H1 (cell line): ENCODE data around the gene WBP11. TPM values are rescaled to one million over a fixed set of nuclear protein-coding genes. Genes with fewer than 3 reads are reported as not detected.

Source experiments
- CTCF ChIA-PET: fragments of 300-600 bp; sonication (Branson Sonifier 250); formaldehyde crosslinking; loops from one replicate; lab custom pipeline; 2021; ENCODE audit not compliant: partially characterized antibody; lab: Charles Lee
- POLR2A ChIA-PET: fragments of 300-600 bp; sonication (Branson Sonifier 250); formaldehyde crosslinking; loops from one replicate; lab custom pipeline; 2021; ENCODE audit warnings: inconsistent platforms; ENCODE audit not compliant: partially characterized antibody; lab: Charles Lee
- DNase-seq, 2 experiments: peaks; one replicate each; pipeline versions ENCODE4 v3.0.0 to v3.0.0-alpha.2; 2010 to 2022; ENCODE audit warnings: low spot score in 2 of 2, low read depth in 1 of 2, mixed read lengths in 1 of 2
- FAIRE-seq: peaks from 2 replicates; lab custom pipeline; 2011; peaks lifted over from hg19 to GRCh38; lab: Jason Lieb, UNC
- H2AFZ ChIP-seq: 2 replicates; pipeline ENCODE4 v1.8.1; 2012; ENCODE audit warnings: low read length, inconsistent platforms
- H2AK5ac ChIP-seq: 2 replicates; pipeline ENCODE4 v1.6.1; 2013; ENCODE audit warnings: low read depth, low read length
- H2BK120ac ChIP-seq: replicated peaks from 2 replicates; pipeline ENCODE3; 2013; ENCODE audit warnings: low read depth, low read length, inconsistent platforms
- H2BK12ac ChIP-seq: 2 replicates; pipeline ENCODE4 v1.6.1; 2013; ENCODE audit warnings: low read depth, low read length
- H2BK15ac ChIP-seq: 2 replicates; pipeline ENCODE4 v1.6.1; 2013; ENCODE audit warnings: low read length
- H2BK20ac ChIP-seq: 2 replicates; pipeline ENCODE4 v1.6.1; 2013; ENCODE audit warnings: low read length
- H2BK5ac ChIP-seq: 2 replicates; pipeline ENCODE4 v1.6.1; 2013; ENCODE audit warnings: low read depth, low read length
- H3K14ac ChIP-seq: 2 replicates; pipeline ENCODE4 v1.6.1; 2013; ENCODE audit warnings: inconsistent platforms; ENCODE audit not compliant: insufficient read length
- H3K18ac ChIP-seq: 2 replicates; pipeline ENCODE4 v1.6.1; 2013; ENCODE audit warnings: low read length; ENCODE audit errors: extremely low read depth
- H3K23ac ChIP-seq: 2 replicates; pipeline ENCODE4 v1.6.1; 2013; ENCODE audit warnings: inconsistent platforms; ENCODE audit not compliant: insufficient read length
- H3K23me2 ChIP-seq: 2 replicates; pipeline ENCODE4 v1.6.1; 2013; ENCODE audit warnings: low read depth, low read length
- H3K27ac ChIP-seq: 2 replicates; pipeline ENCODE4 v1.6.1; 2011; ENCODE audit warnings: low read depth, low read length, inconsistent platforms
- H3K27me3 ChIP-seq, 4 experiments: replicated peaks in 1 of 4; 1 replicate in 1 of 4; 2 replicates in 3 of 4; pipeline versions ENCODE4 v1.6.1 to v1.8.1; 2011 to 2013; ENCODE audit warnings: low read length in 3 of 4, mild to moderate bottlenecking in 3 of 4, inconsistent platforms in 2 of 4, mixed read lengths in 2 of 4, moderate library complexity in 1 of 4; ENCODE audit not compliant: control insufficient read depth in 3 of 4, insufficient read depth in 3 of 4; ENCODE audit errors: extremely low read depth in 1 of 4
- H3K36me3 ChIP-seq, 4 experiments: 2 replicates each; pipeline versions ENCODE4 v1.6.1 to v1.8.1; 2011 to 2013; ENCODE audit warnings: mild to moderate bottlenecking in 4 of 4, low read length in 3 of 4, moderate library complexity in 2 of 4, control low read depth in 1 of 4, inconsistent platforms in 1 of 4; ENCODE audit not compliant: insufficient read depth in 4 of 4, control insufficient read depth in 2 of 4
- H3K4ac ChIP-seq: replicated peaks from 2 replicates; pipeline ENCODE3; 2013; ENCODE audit warnings: low read length, low read depth, mixed read lengths, inconsistent platforms; ENCODE audit not compliant: insufficient read length
- H3K4me1 ChIP-seq, 4 experiments: replicated peaks in 1 of 4; 1 replicate in 1 of 4; 2 replicates in 3 of 4; pipeline versions ENCODE4 v1.6.1 to v1.8.1; 2011 to 2013; ENCODE audit warnings: low read length in 3 of 4, inconsistent platforms in 2 of 4, mixed read lengths in 1 of 4; ENCODE audit not compliant: insufficient read depth in 4 of 4, control insufficient read depth in 3 of 4
- H3K4me2 ChIP-seq, 2 experiments: 2 replicates each; pipeline versions ENCODE4 v1.6.1 to v1.8.1; 2011 to 2013; ENCODE audit warnings: low read depth in 2 of 2, low read length in 2 of 2, control low read depth in 1 of 2, inconsistent platforms in 1 of 2, mild to moderate bottlenecking in 1 of 2; ENCODE audit not compliant: insufficient read depth in 1 of 2
- H3K4me3 ChIP-seq, 4 experiments: fragments of 200-600, 300-600 bp in 1 of 4; sonication (generic), shearing (Covaris generic), sonication (Bioruptor Twin) in 1 of 4; 2 replicates each; pipeline versions ENCODE4 v1.5.1 to v1.8.1; 2011 to 2016; ENCODE audit warnings: low read length in 4 of 4, low read depth in 3 of 4, control low read depth in 2 of 4, inconsistent platforms in 2 of 4, mild to moderate bottlenecking in 2 of 4, mixed read lengths in 1 of 4, moderate library complexity in 1 of 4; ENCODE audit not compliant: insufficient read depth in 2 of 4; ENCODE audit errors: extremely low read depth in 1 of 4
- H3K56ac ChIP-seq: replicated peaks from 2 replicates; pipeline ENCODE3; 2013; ENCODE audit warnings: low read depth, mild to moderate bottlenecking, mixed read lengths, low read length, inconsistent platforms; ENCODE audit not compliant: insufficient read length
- H3K79me1 ChIP-seq: 2 replicates; pipeline ENCODE4 v1.6.1; 2013; ENCODE audit warnings: low read depth, low read length, control low read depth
- H3K79me2 ChIP-seq, 2 experiments: 2 replicates each; pipeline versions ENCODE4 v1.6.1 to v1.8.1; 2012 to 2013; ENCODE audit warnings: low read length in 2 of 2, mild to moderate bottlenecking in 2 of 2, inconsistent platforms in 1 of 2; ENCODE audit not compliant: insufficient read depth in 2 of 2, control insufficient read depth in 1 of 2
- H3K9ac ChIP-seq, 4 experiments: replicated peaks in 1 of 4; 1 replicate in 1 of 4; 2 replicates in 3 of 4; pipeline versions ENCODE4 v1.6.1 to v1.8.1; 2011 to 2013; ENCODE audit warnings: low read depth in 3 of 4, low read length in 3 of 4, control low read depth in 2 of 4, mild to moderate bottlenecking in 2 of 4, moderate library complexity in 2 of 4, inconsistent platforms in 1 of 4; ENCODE audit errors: extremely low read depth in 1 of 4
- H3K9me3 ChIP-seq, 2 experiments: 2 replicates each; pipeline versions ENCODE4 v1.6.1 to v1.8.1; 2012 to 2013; ENCODE audit warnings: mild to moderate bottlenecking in 2 of 2, moderate library complexity in 2 of 2, control low read depth in 1 of 2, inconsistent platforms in 1 of 2, low read depth in 1 of 2, low read length in 1 of 2, mixed read lengths in 1 of 2; ENCODE audit not compliant: insufficient read depth in 2 of 2
- H4K20me1 ChIP-seq, 2 experiments: replicated peaks in 1 of 2; 2 replicates each; pipeline versions ENCODE3 to v1.8.1; 2011 to 2013; ENCODE audit warnings: inconsistent platforms in 2 of 2, low read length in 2 of 2, mild to moderate bottlenecking in 1 of 2; ENCODE audit not compliant: insufficient read depth in 2 of 2, control insufficient read depth in 1 of 2
- H4K5ac ChIP-seq: 2 replicates; pipeline ENCODE4 v1.6.1; 2013; ENCODE audit warnings: low read length, low read depth, mixed read lengths, inconsistent platforms; ENCODE audit not compliant: insufficient read length
- H4K8ac ChIP-seq: 2 replicates; pipeline ENCODE4 v1.8.0; 2013; ENCODE audit warnings: mild to moderate bottlenecking, moderate library complexity, low read length, inconsistent platforms; ENCODE audit not compliant: insufficient read depth; ENCODE audit errors: extremely low read depth
- H4K91ac ChIP-seq: replicated peaks from 2 replicates; pipeline ENCODE3; 2013; ENCODE audit warnings: low read length, mixed read lengths, inconsistent platforms; ENCODE audit not compliant: insufficient read length
- FOSL1 ChIP-seq: IDR thresholded peaks from 2 replicates; pipeline ENCODE4 v1.6.1; 2011; ENCODE audit warnings: mild to moderate bottlenecking, low read depth, low read length, moderate library complexity; ENCODE audit not compliant: insufficient read depth
- GABPA ChIP-seq: IDR thresholded peaks from 2 replicates; pipeline ENCODE4 v1.6.1; 2011; ENCODE audit warnings: mild to moderate bottlenecking, low read length, moderate library complexity, borderline replicate concordance; ENCODE audit not compliant: insufficient read depth
- KDM4A ChIP-seq: IDR thresholded peaks from one replicate; pipeline ENCODE4 v1.7.1; 2012; ENCODE audit warnings: low read depth, mild to moderate bottlenecking, moderate library complexity, low read length, inconsistent platforms; ENCODE audit not compliant: severe bottlenecking
- NANOG ChIP-seq: IDR thresholded peaks from 2 replicates; pipeline ENCODE4 v1.6.1; 2011; ENCODE audit warnings: low read length, low read depth, mild to moderate bottlenecking, inconsistent platforms; ENCODE audit not compliant: insufficient read depth, poor library complexity, severe bottlenecking
- POU5F1 ChIP-seq: IDR thresholded peaks from 2 replicates; pipeline ENCODE4 v1.6.1; 2011; ENCODE audit warnings: low read depth, mild to moderate bottlenecking, low read length, moderate library complexity
- polyA plus RNA-seq, 7 experiments: library from polyadenylated mRNA; depleted of rRNA in 3 of 7; stranded (reverse) in 5 of 7; unstranded in 2 of 7; fragments of >200 nt in 5 of 7; fragments of 200-250 nt in 2 of 7; gene quantifications; 1 replicate in 5 of 7; 2 replicates in 1 of 7; 4 replicates in 1 of 7; pipeline versions ENCODE4 v1.2.1 to v1.2.3, GENCODE V29; 2011 to 2013; ENCODE audit warnings: missing spikeins in 2 of 7, mixed read lengths in 2 of 7
- total RNA-seq: library from RNA; stranded (reverse); fragmentation: NEBNext Ultra II Directional; extraction: Animal tissue kit (Norgen Biotek cat#: 25700); gene quantifications from 2 replicates; pipeline ENCODE4 v1.2.1, GENCODE V29; 2021
- TF ChIP-seq, protein P1 (sequence below): IDR thresholded peaks from 2 replicates; pipeline ENCODE4 v1.6.1; 2011; ENCODE audit warnings: low read length, improper control_type of control experiment

Gene WBP11
- total and polyA plus RNA-seq, 2 of the 8 experiments (the other 6 are each of a cell fraction or from before 2014, with no cell fraction given) = 22.1 to 134 TPM

GRCh38 chr12:14834509-14834908 is 31.2 kb upstream of the WBP11 start:
- no peak overlapping the region for H3K18ac ChIP-seq
- ChIA-PET CTCF (interaction anchor here (0.9 to 1.2 kb wide), 2 partner anchors 58 to 111 kb away, joined by 3 read pairs; no protein-coding TSS in a partner anchor), POLR2A (no interaction called here)
- H4K5ac ChIP-seq = no peak overlapping the region
- TF ChIP-seq NANOG = no peak
- TF ChIP-seq KDM4A = no peak
- no peak for TF ChIP-seq POU5F1
- TF ChIP-seq FOSL1 = no peak
- TF ChIP-seq, protein P1, sequence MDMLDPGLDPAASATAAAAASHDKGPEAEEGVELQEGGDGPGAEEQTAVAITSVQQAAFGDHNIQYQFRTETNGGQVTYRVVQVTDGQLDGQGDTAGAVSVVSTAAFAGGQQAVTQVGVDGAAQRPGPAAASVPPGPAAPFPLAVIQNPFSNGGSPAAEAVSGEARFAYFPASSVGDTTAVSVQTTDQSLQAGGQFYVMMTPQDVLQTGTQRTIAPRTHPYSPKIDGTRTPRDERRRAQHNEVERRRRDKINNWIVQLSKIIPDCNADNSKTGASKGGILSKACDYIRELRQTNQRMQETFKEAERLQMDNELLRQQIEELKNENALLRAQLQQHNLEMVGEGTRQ = no peak
- no peak for TF ChIP-seq GABPA
- no peak overlapping the region for H3K4me2 ChIP-seq
- no peaks in the 10 kb centered on the region for H3K9me3 ChIP-seq
- H2BK15ac ChIP-seq = no peak overlapping the region
- no peak overlapping the region for H3K4ac ChIP-seq
- no peaks in the 10 kb centered on the region for H3K79me2 ChIP-seq
- H3K36me3 ChIP-seq = no peaks in the 10 kb centered on the region
- FAIRE-seq = no peak
- no peak overlapping the region for H2BK120ac ChIP-seq
- no peak overlapping the region for H3K56ac ChIP-seq
- H3K4me1 ChIP-seq = no peaks in the 10 kb centered on the region
- H3K79me1 ChIP-seq = no peaks in the 10 kb centered on the region
- H4K91ac ChIP-seq = no peak overlapping the region
- H2BK5ac ChIP-seq = no peak overlapping the region
- H4K20me1 ChIP-seq = no peaks in the 10 kb centered on the region
- no peak overlapping the region for H3K9ac ChIP-seq
- H2AK5ac ChIP-seq = no peak overlapping the region
- no peak overlapping the region for H2BK12ac ChIP-seq
- no peaks in the 10 kb centered on the region for H3K23me2 ChIP-seq
- no peaks in the 10 kb centered on the region for H3K27me3 ChIP-seq
- no peak overlapping the region for H4K8ac ChIP-seq
- no peak overlapping the region for H2AFZ ChIP-seq
- H3K23ac ChIP-seq = no peak overlapping the region
- no peak overlapping the region for H2BK20ac ChIP-seq
- H3K27ac ChIP-seq = no peak overlapping the region
- no peak overlapping the region for H3K14ac ChIP-seq
- DNase-seq = no peak
- no peak overlapping the region for H3K4me3 ChIP-seq
